ENCODE measurements around the gene DST. TPM values are rescaled to one million over a fixed set of nuclear protein-coding genes. Genes with fewer than 3 reads are reported as not detected.
A peak's percentile ranks its signal among the peaks of the same experiment; 100 is the strongest.

The DST gene
- total and polyA plus RNA-seq, 2 of the 8 experiments (the other 6 are each of a cell fraction or from before 2014, with no cell fraction given), result 49.4 to 116 TPM

DNA sequence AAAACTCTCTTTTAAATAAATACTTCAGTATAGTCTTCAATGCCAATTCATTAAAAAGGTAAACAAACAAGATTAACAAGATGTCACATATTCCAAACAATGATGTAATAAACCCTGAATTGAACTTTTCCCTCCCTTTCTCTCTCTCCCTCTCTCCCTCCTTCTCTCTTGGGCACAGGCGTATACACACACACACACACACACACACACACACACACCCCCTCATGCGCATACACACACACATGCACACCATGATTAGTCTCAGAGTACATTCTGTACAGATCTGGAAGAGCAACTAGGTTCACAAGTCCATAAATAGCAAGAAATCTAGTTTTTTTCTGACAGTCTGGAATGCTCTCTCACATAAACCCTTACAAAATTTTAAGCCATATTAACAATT, 128.3 kb downstream of the DST start:
- ChIA-PET CTCF (ENCODE audit: partially characterized antibody) (interaction anchor here (3.3 kb wide), 1 partner anchor 56 kb away, joined by 12 read pairs; no protein-coding TSS in a partner anchor), POLR2A (ENCODE audit: partially characterized antibody) (interaction anchor here (0.7 kb wide), 1 partner anchor 17 kb away, joined by 3 read pairs; no protein-coding TSS in a partner anchor)
- no peak for DNase-seq (ENCODE audit: low read depth in 1 of 2, low spot score in 2 of 2)
- Histone ChIP-seq H2BK120ac (replicated peaks; ENCODE audit: low read depth, low read length) (no peak overlapping the region), H3K79me2 (ENCODE audit: control insufficient read depth in 1 of 2, insufficient read depth in 2 of 2, low read length in 2 of 2) (no peaks in the 10 kb centered on the region), H3K9ac (replicated peaks in 1 of 4; ENCODE audit: extremely low read depth in 1 of 4, low read depth in 3 of 4, low read length in 3 of 4) (no peak overlapping the region), H2AFZ (ENCODE audit: low read length) (no peak overlapping the region), H3K18ac (ENCODE audit: extremely low read depth, low read length) (no peak overlapping the region), H3K27me3 (replicated peaks in 1 of 4; ENCODE audit: control insufficient read depth in 3 of 4, extremely low read depth in 1 of 4, insufficient read depth in 3 of 4, low read length in 3 of 4) (no peaks in the 10 kb centered on the region), H4K20me1 (replicated peaks in 1 of 2; ENCODE audit: control insufficient read depth in 1 of 2, insufficient read depth in 2 of 2, low read length in 2 of 2) (no peaks in the 10 kb centered on the region), H3K4ac (replicated peaks; ENCODE audit: insufficient read length, low read depth, low read length) (no peak overlapping the region), H3K56ac (replicated peaks; ENCODE audit: insufficient read length, low read depth, low read length) (peak overlapping the region; percentile 42), H2BK5ac (ENCODE audit: low read depth, low read length) (no peak overlapping the region), H3K9me3 (ENCODE audit: insufficient read depth in 2 of 2, low read depth in 1 of 2, low read length in 1 of 2) (no peaks in the 10 kb centered on the region), H3K79me1 (ENCODE audit: low read depth, low read length) (no peaks in the 10 kb centered on the region), H3K36me3 (ENCODE audit: control insufficient read depth in 2 of 4, insufficient read depth in 4 of 4, low read length in 3 of 4) (peaks cover 4 to 28% (median 12%) of the 10 kb centered on the region in 4 experiments; a peak in 7 of 8 replicates), H4K8ac (ENCODE audit: extremely low read depth, insufficient read depth, low read length) (no peak overlapping the region), H3K4me2 (ENCODE audit: insufficient read depth in 1 of 2, low read depth in 2 of 2, low read length in 2 of 2) (no peak overlapping the region), H3K23me2 (ENCODE audit: low read depth, low read length) (no peaks in the 10 kb centered on the region), H3K14ac (ENCODE audit: insufficient read length) (no peak overlapping the region), H2BK15ac (ENCODE audit: low read length) (no peak overlapping the region), H3K27ac (ENCODE audit: low read depth, low read length) (no peak overlapping the region), H2BK20ac (ENCODE audit: low read length) (no peak overlapping the region), H3K4me1 (replicated peaks in 1 of 4; ENCODE audit: control insufficient read depth in 3 of 4, insufficient read depth in 4 of 4, low read length in 3 of 4) (no peaks in the 10 kb centered on the region), H3K4me3 (ENCODE audit: extremely low read depth in 1 of 4, insufficient read depth in 2 of 4, low read depth in 3 of 4, low read length in 4 of 4) (no peak overlapping the region), H4K91ac (replicated peaks; ENCODE audit: insufficient read length, low read length) (no peak overlapping the region), H2BK12ac (ENCODE audit: low read depth, low read length) (no peak overlapping the region), H4K5ac (ENCODE audit: insufficient read length, low read depth, low read length) (no peak overlapping the region), H3K23ac (ENCODE audit: insufficient read length) (no peak overlapping the region), H2AK5ac (ENCODE audit: low read depth, low read length) (no peak overlapping the region)
- TF ChIP-seq SP2 (IDR thresholded peaks at IDR 0.05; ENCODE audit: low read length) (no peak), HDAC2 (IDR thresholded peaks at IDR 0.05; ENCODE audit: borderline replicate concordance in 1 of 2, low read depth in 2 of 2, low read length in 2 of 2) (no peak), GABPA (IDR thresholded peaks at IDR 0.05; ENCODE audit: borderline replicate concordance, insufficient read depth, low read length) (no peak), KDM4A (IDR thresholded peaks at IDR 0.05; ENCODE audit: low read depth, low read length, severe bottlenecking) (no peak), BRCA1 (IDR thresholded peaks at IDR 0.05; ENCODE audit: low read depth, low read length) (no peak), FOSL1 (IDR thresholded peaks at IDR 0.05; ENCODE audit: insufficient read depth, low read depth, low read length) (no peak)
- WGBS, 2 experiments (ENCODE audit: extremely low coverage in 1 of 2, insufficient coverage in 1 of 2, insufficient read length in 1 of 2, insufficient replicate concordance in 2 of 2, low coverage in 1 of 2, low lambda C conversion rate in 2 of 2, missing lambda C conversion rate in 1 of 2), result 41% methylated on average over 2 of the region's 2 CpGs; no CpG with 5 or more reads in 1 of the 2 experiments
- FAIRE-seq, result no peak
